ENCODE data around the gene MAP1LC3B. TPM values are rescaled to one million over a fixed set of nuclear protein-coding genes. Genes with fewer than 3 reads are reported as not detected.

Gene MAP1LC3B
- total RNA-seq, 5 donors from 2014 or later (not counting 1 experiment from before 2014, with no cell fraction given), result 51.3 to 90.4 (median 53.3) TPM

DNA sequence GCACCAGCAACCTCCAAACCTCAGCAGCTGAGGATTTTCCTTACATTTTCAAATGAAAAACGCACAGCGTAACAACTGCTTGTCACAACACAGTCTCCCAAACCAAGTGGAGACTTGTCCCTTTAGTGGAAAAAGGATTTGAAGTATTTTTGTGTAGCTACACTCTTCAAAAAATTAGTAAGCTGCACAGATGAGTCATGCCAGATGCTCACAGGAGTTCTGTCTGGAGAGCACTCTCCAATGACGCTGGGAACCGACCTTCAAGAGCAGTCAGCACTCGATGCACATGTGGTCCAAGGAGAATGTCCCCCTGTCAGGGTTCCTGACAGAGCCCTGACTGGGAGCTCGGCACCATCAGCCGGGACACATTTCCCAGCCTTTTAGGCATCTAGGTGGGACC, 39.8 kb downstream of the MAP1LC3B start:
- Mint-ChIP-seq H3K36me3 (peaks cover 12% of the 10 kb centered on the region), H3K4me3 (no peak overlapping the region), H3K9me3 (no peaks in the 10 kb centered on the region), H3K4me1 (peaks cover 19 to 20% (median 20%) of the 10 kb centered on the region in 3 donors), H3K27ac (no peak overlapping the region), H3K27me3 (no peaks in the 10 kb centered on the region)
- CTCF ChIA-PET, result no interaction called here
- Histone ChIP-seq H3K4me1 (ENCODE audit: control insufficient read depth in 1 of 2, extremely low read depth in 1 of 2, insufficient read depth in 2 of 2, low read length in 2 of 2) (peaks cover 9 to 17% of the 10 kb centered on the region in 2 experiments), H3K27ac (ENCODE audit: low read length) (no peak overlapping the region), H3K27me3 (replicated peaks in 1 of 2; ENCODE audit: control insufficient read depth in 2 of 2, extremely low read depth in 1 of 2, insufficient read depth in 2 of 2, low read length in 1 of 2) (peaks cover 0 to 2% of the 10 kb centered on the region in 2 experiments), H3K4me3 (ENCODE audit: control insufficient read depth in 1 of 2, extremely low read depth in 1 of 2, low read length in 1 of 2) (no peak overlapping the region), H3K9me3 (no peaks in the 10 kb centered on the region), H3K36me3 (ENCODE audit: control insufficient read depth in 2 of 2, extremely low read depth in 1 of 2, insufficient read depth in 1 of 2, low read length in 1 of 2) (peaks cover 3 to 9% of the 10 kb centered on the region in 2 donors)
- POLR2A ChIA-PET, result no interaction called here
- no peak for DNase-seq
- no peak for ATAC-seq (replicated peaks in 1 of 4)
- WGBS (ENCODE audit: insufficient coverage), result 82% methylated on average over 3 of the region's 7 CpGs

DNA sequence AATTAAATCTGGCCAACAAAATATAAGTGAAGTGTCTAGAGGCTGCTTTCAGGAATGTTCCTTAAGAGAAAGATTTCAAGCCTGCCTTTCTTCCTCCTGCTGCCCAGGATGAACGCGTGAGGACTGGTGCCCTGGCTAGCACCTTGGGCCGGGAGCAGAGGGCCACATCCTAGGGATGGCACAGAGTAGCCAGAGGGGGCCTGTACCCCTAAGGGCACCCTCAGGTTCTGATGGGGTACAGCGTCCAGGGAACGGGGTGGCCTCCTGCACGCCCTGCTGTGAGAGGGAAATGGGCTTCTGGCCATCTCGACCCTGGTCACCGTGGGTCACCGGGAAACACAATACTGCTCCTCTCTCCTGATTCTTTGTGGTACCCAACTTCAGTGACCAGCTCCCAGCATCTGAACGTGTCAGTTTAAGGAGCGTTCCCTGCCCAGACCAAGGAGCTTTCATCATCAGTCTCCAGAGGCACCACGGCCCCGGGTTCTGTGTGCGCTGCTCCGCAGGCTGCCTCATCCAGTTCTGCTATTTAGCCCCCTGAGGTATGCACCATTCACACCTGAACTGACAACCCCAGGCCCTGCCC, 40.3 kb downstream of the MAP1LC3B start:
- Histone ChIP-seq H3K9me3 (no peaks in the 10 kb centered on the region), H3K27me3 (replicated peaks in 1 of 2; ENCODE audit: control insufficient read depth in 2 of 2, extremely low read depth in 1 of 2, insufficient read depth in 2 of 2, low read length in 1 of 2) (peaks cover 0 to 2% of the 10 kb centered on the region in 2 experiments), H3K4me3 (ENCODE audit: control insufficient read depth in 1 of 2, extremely low read depth in 1 of 2, low read length in 1 of 2) (no peak overlapping the region), H3K36me3 (ENCODE audit: control insufficient read depth in 2 of 2, extremely low read depth in 1 of 2, insufficient read depth in 1 of 2, low read length in 1 of 2) (peaks cover 3 to 8% of the 10 kb centered on the region in 2 donors), H3K4me1 (ENCODE audit: control insufficient read depth in 1 of 2, extremely low read depth in 1 of 2, insufficient read depth in 2 of 2, low read length in 2 of 2) (peaks cover 10 to 21% of the 10 kb centered on the region in 2 experiments), H3K27ac (ENCODE audit: low read length) (no peak overlapping the region)
- Mint-ChIP-seq H3K9me3 (no peaks in the 10 kb centered on the region), H3K27ac (no peak overlapping the region), H3K27me3 (no peaks in the 10 kb centered on the region), H3K36me3 (peaks cover 12% of the 10 kb centered on the region), H3K4me3 (no peak overlapping the region), H3K4me1 (peaks cover 20 to 22% (median 21%) of the 10 kb centered on the region in 3 donors)
- no peak for ATAC-seq (replicated peaks in 1 of 4)
- 97% methylated on average over 13 of the region's 15 CpGs for WGBS (ENCODE audit: insufficient coverage)
- DNase-seq, result no peak
- CTCF ChIA-PET, result no interaction called here
- POLR2A ChIA-PET, result no interaction called here

DNA sequence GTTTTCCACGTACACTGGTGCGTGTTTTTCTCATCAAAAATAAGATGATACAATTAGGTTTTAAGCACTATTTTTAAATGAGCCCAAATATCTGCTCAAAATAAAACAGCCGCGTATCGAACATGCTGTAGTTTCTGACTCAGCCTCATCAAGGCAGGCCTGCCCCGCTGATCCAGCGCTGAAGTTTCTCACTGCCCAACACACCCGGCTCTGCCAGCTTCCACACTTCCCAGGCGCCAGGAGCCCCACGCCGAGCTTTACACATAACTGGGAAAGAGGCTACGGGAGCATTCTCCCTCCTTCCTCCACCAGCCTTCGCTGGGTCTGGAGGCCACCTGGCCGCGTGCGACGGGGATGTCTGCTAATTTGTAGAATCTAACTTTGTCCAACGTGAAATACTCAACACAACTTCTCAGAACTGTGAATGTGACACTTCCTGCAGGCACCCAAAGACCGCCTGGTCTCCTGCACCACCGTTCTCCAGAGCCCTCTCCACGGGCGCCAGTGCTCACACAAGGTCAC, 42.1 kb downstream of the MAP1LC3B start:
- no peaks in the 10 kb centered on the region for H3K9me3 Mint-ChIP-seq
- Histone ChIP-seq H3K9me3 (no peaks in the 10 kb centered on the region), H3K4me3 (ENCODE audit: control insufficient read depth in 1 of 2, extremely low read depth in 1 of 2, low read length in 1 of 2) (no peak overlapping the region), H3K4me1 (ENCODE audit: control insufficient read depth in 1 of 2, extremely low read depth in 1 of 2, insufficient read depth in 2 of 2, low read length in 2 of 2) (peaks cover 10 to 21% of the 10 kb centered on the region in 2 experiments), H3K36me3 (ENCODE audit: control insufficient read depth in 2 of 2, extremely low read depth in 1 of 2, insufficient read depth in 1 of 2, low read length in 1 of 2) (peaks cover 3 to 8% of the 10 kb centered on the region in 2 donors), H3K27ac (ENCODE audit: low read length) (no peak overlapping the region), H3K27me3 (replicated peaks in 1 of 2; ENCODE audit: control insufficient read depth in 2 of 2, extremely low read depth in 1 of 2, insufficient read depth in 2 of 2, low read length in 1 of 2) (peaks cover 0 to 2% of the 10 kb centered on the region in 2 experiments)
- no peak overlapping the region for H3K27ac Mint-ChIP-seq
- 99% methylated on average over 10 of the region's 22 CpGs for WGBS (ENCODE audit: insufficient coverage)
- DNase-seq (no peak), ATAC-seq (replicated peaks in 1 of 4) (no peak)
- POLR2A ChIA-PET, result no interaction called here
- H3K36me3 Mint-ChIP-seq, result peaks cover 15% of the 10 kb centered on the region
- CTCF ChIA-PET, result no interaction called here
- no peaks in the 10 kb centered on the region for H3K27me3 Mint-ChIP-seq
- H3K4me1 Mint-ChIP-seq, result peaks cover 28 to 31% (median 30%) of the 10 kb centered on the region in 3 donors
- H3K4me3 Mint-ChIP-seq, result no peak overlapping the region

DNA sequence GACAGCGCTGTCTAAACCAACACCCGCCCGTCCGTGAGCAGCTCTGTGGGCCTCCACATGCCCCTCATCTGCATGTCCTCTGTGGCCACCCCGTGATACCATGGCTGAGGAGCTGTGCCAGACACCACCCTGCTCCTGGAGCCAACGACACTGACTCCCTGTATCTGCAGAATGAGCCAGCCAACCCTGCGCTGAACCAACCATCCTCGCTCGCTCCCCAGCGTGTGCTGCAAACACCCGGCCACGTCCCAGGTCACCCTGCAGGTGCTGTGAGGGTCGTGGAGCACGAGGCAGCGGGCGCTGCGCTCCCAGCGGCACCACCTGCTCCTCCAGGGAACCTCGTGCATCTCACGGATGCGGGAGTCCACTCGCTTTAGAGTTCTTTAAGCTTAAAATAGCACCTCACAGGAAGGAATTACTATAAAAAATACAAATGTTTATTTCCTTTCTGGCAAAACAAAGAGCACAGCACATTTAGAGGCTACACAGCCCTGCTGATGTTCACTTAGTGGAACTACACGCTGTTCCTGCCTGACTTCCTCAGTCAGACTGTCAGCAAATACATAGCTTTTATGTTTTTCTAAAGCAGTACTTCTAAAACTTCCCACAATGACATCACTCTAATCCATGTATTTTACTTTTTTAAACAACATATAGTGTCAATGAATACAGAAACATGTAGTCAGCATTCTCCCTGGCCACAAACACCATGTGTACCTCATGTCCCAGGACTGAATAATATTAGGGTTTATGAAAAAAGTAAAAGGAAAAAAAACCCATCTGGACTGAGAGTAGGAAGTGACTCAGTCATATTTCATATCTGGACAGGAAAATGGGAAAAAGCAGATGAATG, 43.5 kb downstream of the MAP1LC3B start:
- 63% methylated on average over 13 of the region's 23 CpGs for WGBS (ENCODE audit: insufficient coverage)
- Histone ChIP-seq H3K27me3 (replicated peaks in 1 of 2; ENCODE audit: control insufficient read depth in 2 of 2, extremely low read depth in 1 of 2, insufficient read depth in 2 of 2, low read length in 1 of 2) (peaks cover 0 to 2% of the 10 kb centered on the region in 2 experiments), H3K27ac (ENCODE audit: low read length) (no peak overlapping the region), H3K36me3 (ENCODE audit: control insufficient read depth in 2 of 2, extremely low read depth in 1 of 2, insufficient read depth in 1 of 2, low read length in 1 of 2) (peaks cover 3 to 5% of the 10 kb centered on the region in 2 donors), H3K4me1 (ENCODE audit: control insufficient read depth in 1 of 2, extremely low read depth in 1 of 2, insufficient read depth in 2 of 2, low read length in 2 of 2) (peaks cover 10 to 21% of the 10 kb centered on the region in 2 experiments), H3K9me3 (no peaks in the 10 kb centered on the region), H3K4me3 (ENCODE audit: control insufficient read depth in 1 of 2, extremely low read depth in 1 of 2, low read length in 1 of 2) (no peak overlapping the region)
- peak in 2 of 4 experiments; percentile 55 to 79 for ATAC-seq (replicated peaks in 1 of 4)
- peak in 5 of 35 experiments; percentile 2 to 36 (median 13) for DNase-seq
- ChIA-PET CTCF (interaction anchor here in 1 of 2 donors (1.5 kb wide), 1 partner anchor 42 kb away, joined by 3 read pairs; no protein-coding TSS in a partner anchor), POLR2A (no interaction called here)
- H3K36me3 Mint-ChIP-seq, result peaks cover 10% of the 10 kb centered on the region
- H3K27ac Mint-ChIP-seq, result no peak overlapping the region
- no peaks in the 10 kb centered on the region for H3K9me3 Mint-ChIP-seq
- H3K4me1 Mint-ChIP-seq, result peaks cover 28 to 31% (median 30%) of the 10 kb centered on the region in 3 donors
- H3K4me3 Mint-ChIP-seq, result peak overlapping the region in 1 of 3 donors; percentile 64
- no peaks in the 10 kb centered on the region for H3K27me3 Mint-ChIP-seq

DNA sequence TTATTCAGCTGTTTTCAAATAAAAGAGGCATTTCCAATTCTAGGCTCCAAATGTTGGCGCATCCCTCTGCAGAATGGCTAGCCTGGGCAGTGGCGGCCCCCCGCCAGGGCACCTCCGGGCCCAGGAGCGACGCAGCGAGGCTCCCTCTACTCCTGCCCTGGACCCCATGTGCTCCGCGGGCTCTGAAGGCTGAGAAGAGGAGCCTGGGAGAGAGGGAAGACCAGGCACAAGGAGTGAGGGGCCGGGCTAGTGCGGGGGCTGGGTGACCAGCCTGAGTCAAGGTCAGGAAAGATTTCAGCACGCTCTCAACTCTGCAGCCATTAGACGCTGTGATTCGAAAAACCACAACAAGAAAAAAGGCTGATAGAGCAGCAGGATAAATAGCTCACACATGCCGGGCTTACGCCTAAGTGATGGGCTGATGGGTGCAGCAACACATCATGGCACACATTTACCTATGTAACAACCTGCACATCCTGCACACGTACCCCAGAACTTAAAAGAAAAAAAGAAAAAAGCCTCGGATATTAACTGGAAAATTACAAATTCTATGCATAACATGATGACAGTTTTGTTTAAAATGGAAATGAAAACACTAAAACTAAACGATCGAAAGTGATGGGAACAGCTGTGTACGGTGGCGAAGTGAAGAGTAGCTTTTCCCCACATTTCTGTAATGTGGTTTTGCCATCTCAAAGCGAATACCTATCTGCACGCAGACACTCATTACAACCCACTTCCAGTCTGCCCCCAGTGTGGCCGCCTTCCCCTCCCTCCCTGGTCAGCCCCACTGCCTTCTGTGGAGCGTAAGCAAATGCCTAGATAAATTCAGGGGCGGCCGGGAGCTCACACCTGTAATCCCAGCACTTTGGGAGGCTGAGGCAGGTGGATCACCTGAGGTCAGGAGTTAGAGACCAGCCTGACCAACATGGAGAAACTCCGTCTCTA, 44.4 kb downstream of the MAP1LC3B start:
- Histone ChIP-seq H3K9me3 (no peaks in the 10 kb centered on the region), H3K27ac (ENCODE audit: low read length) (no peak overlapping the region), H3K4me3 (ENCODE audit: control insufficient read depth in 1 of 2, extremely low read depth in 1 of 2, low read length in 1 of 2) (peak overlapping the region in 1 of 2 donors; percentile 5), H3K4me1 (ENCODE audit: control insufficient read depth in 1 of 2, extremely low read depth in 1 of 2, insufficient read depth in 2 of 2, low read length in 2 of 2) (peaks cover 10 to 21% of the 10 kb centered on the region in 2 experiments), H3K27me3 (replicated peaks in 1 of 2; ENCODE audit: control insufficient read depth in 2 of 2, extremely low read depth in 1 of 2, insufficient read depth in 2 of 2, low read length in 1 of 2) (peaks cover 0 to 2% of the 10 kb centered on the region in 2 experiments), H3K36me3 (ENCODE audit: control insufficient read depth in 2 of 2, extremely low read depth in 1 of 2, insufficient read depth in 1 of 2, low read length in 1 of 2) (peaks cover 3 to 4% of the 10 kb centered on the region in 2 donors)
- no peaks in the 10 kb centered on the region for H3K27me3 Mint-ChIP-seq
- H3K36me3 Mint-ChIP-seq, result peaks cover 11% of the 10 kb centered on the region
- ChIA-PET POLR2A (interaction anchor here in 1 of 2 donors (0.7 kb wide), 1 partner anchor 7 kb away, joined by 10 read pairs; no protein-coding TSS in a partner anchor), CTCF (interaction anchor here in 1 of 2 donors (1.5 kb wide), 1 partner anchor 43 kb away, joined by 3 read pairs; no protein-coding TSS in a partner anchor)
- peaks cover 28 to 31% (median 30%) of the 10 kb centered on the region in 3 donors for H3K4me1 Mint-ChIP-seq
- ATAC-seq (replicated peaks in 1 of 4), result peak; percentile 11 to 72 (median 60)
- peak overlapping the region; percentile 47 to 64 (median 64) for H3K4me3 Mint-ChIP-seq
- H3K9me3 Mint-ChIP-seq, result no peaks in the 10 kb centered on the region
- H3K27ac Mint-ChIP-seq, result peak overlapping the region in 1 of 2 donors; percentile 35
- 35% methylated on average over 15 of the region's 29 CpGs for whole genome bisulfite sequencing (ENCODE audit: insufficient coverage)
- peak in 2 of 35 experiments; percentile 9 to 14 for DNase-seq

Measured in T-cell (primary cell).